ENCODE results near the gene DUSP16. TPM values are rescaled to one million over a fixed set of nuclear protein-coding genes. Genes with fewer than 3 reads are reported as not detected.
"Not testable (repeated sequence)": the region's sequence is repeated elsewhere in the genome, so short reads cannot be mapped to it uniquely, and the experiment has no call there.

The DUSP16 gene
- total RNA-seq, 5 donors from 2014 or later (not counting 1 experiment from before 2014, with no cell fraction given), result 44.6 to 72.3 (median 61.0) TPM

GRCh38 chr12:12476857-12477531 lies 85.7 kb downstream of the DUSP16 start:
- H3K9me3 ChIP-seq, result no peaks in the 10 kb centered on the region
- peaks cover 54% of the 10 kb centered on the region for H3K36me3 Mint-ChIP-seq
- H3K4me1 Mint-ChIP-seq, result peaks cover 36 to 81% (median 72%) of the 10 kb centered on the region in 3 donors
- no peaks in the 10 kb centered on the region for H3K27me3 ChIP-seq (replicated peaks in 1 of 2; ENCODE audit: control insufficient read depth in 2 of 2, extremely low read depth in 1 of 2, insufficient read depth in 2 of 2, low read length in 1 of 2)
- ATAC-seq (replicated peaks in 1 of 4) (no peak), DNase-seq (no peak)
- H3K27me3 Mint-ChIP-seq, result no peaks in the 10 kb centered on the region
- no peak overlapping the region for H3K4me3 ChIP-seq (ENCODE audit: control insufficient read depth in 1 of 2, extremely low read depth in 1 of 2, low read length in 1 of 2)
- 95% methylated on average over 21 of the region's 21 CpGs for WGBS (ENCODE audit: insufficient coverage)
- H3K9me3 Mint-ChIP-seq, result no peaks in the 10 kb centered on the region
- ChIA-PET POLR2A (interaction anchor here (0.6 to 2.7 kb wide), 6 partner anchors 10 to 241 kb away, joined by 3 to 15 read pairs (median 4); no protein-coding TSS in a partner anchor), CTCF (interaction anchor here (0.5 to 3.1 kb wide), 8 partner anchors 11 to 144 kb away, joined by 3 to 15 read pairs (median 5); no protein-coding TSS in a partner anchor)
- peaks cover 9 to 36% of the 10 kb centered on the region in 2 experiments for H3K4me1 ChIP-seq (ENCODE audit: control insufficient read depth in 1 of 2, extremely low read depth in 1 of 2, insufficient read depth in 2 of 2, low read length in 2 of 2)
- peaks cover 6 to 51% of the 10 kb centered on the region in 2 donors for H3K36me3 ChIP-seq (ENCODE audit: control insufficient read depth in 2 of 2, extremely low read depth in 1 of 2, insufficient read depth in 1 of 2, low read length in 1 of 2)
- H3K27ac Mint-ChIP-seq, result peak overlapping the region; percentile 90 to 96
- H3K27ac ChIP-seq (ENCODE audit: low read length), result no peak overlapping the region
- H3K4me3 Mint-ChIP-seq, result no peak overlapping the region

GRCh38 chr12:12474931-12475795 lies 87.5 kb downstream of the DUSP16 start:
- Histone ChIP-seq H3K4me3 (ENCODE audit: control insufficient read depth in 1 of 2, extremely low read depth in 1 of 2, low read length in 1 of 2) (peak overlapping the region in 1 of 2 donors; percentile 25), H3K27me3 (replicated peaks in 1 of 2; ENCODE audit: control insufficient read depth in 2 of 2, extremely low read depth in 1 of 2, insufficient read depth in 2 of 2, low read length in 1 of 2) (no peaks in the 10 kb centered on the region), H3K36me3 (ENCODE audit: control insufficient read depth in 2 of 2, extremely low read depth in 1 of 2, insufficient read depth in 1 of 2, low read length in 1 of 2) (peaks cover 6 to 43% of the 10 kb centered on the region in 2 donors), H3K9me3 (no peaks in the 10 kb centered on the region), H3K27ac (ENCODE audit: low read length) (peak overlapping the region; percentile 84), H3K4me1 (ENCODE audit: control insufficient read depth in 1 of 2, extremely low read depth in 1 of 2, insufficient read depth in 2 of 2, low read length in 2 of 2) (peaks cover 2 to 27% of the 10 kb centered on the region in 2 experiments)
- DNase-seq (peak in 32 of 35 experiments; percentile 22 to 75 (median 50)), ATAC-seq (replicated peaks in 1 of 4) (peak; percentile 68 to 82 (median 80))
- peaks cover 37 to 82% (median 75%) of the 10 kb centered on the region in 3 donors for H3K4me1 Mint-ChIP-seq
- H3K36me3 Mint-ChIP-seq, result peaks cover 70% of the 10 kb centered on the region
- POLR2A ChIA-PET, result interaction anchor here (0.6 to 2.7 kb wide), 13 partner anchors 9 to 250 kb away, joined by 3 to 23 read pairs (median 5); partner anchors contain the start of gene DUSP16 (in 1 of the 2)
- peak overlapping the region; percentile 93 to 96 for H3K27ac Mint-ChIP-seq
- H3K9me3 Mint-ChIP-seq, result no peaks in the 10 kb centered on the region
- CTCF ChIA-PET, result interaction anchor here (0.6 to 3.1 kb wide), 12 partner anchors 9 to 394 kb away, joined by 3 to 19 read pairs (median 4); no protein-coding TSS in a partner anchor
- no peaks in the 10 kb centered on the region for H3K27me3 Mint-ChIP-seq
- peak overlapping the region; percentile 22 to 53 (median 44) for H3K4me3 Mint-ChIP-seq
- no CpG with 5 or more reads among the region's 15 CpGs for WGBS (ENCODE audit: insufficient coverage)

GRCh38 chr12:12474471-12474928 lies 88.2 kb downstream of the DUSP16 start:
- H3K36me3 Mint-ChIP-seq, result peaks cover 68% of the 10 kb centered on the region
- Histone ChIP-seq H3K4me3 (ENCODE audit: control insufficient read depth in 1 of 2, extremely low read depth in 1 of 2, low read length in 1 of 2) (peak overlapping the region in 1 of 2 donors; percentile 25), H3K27ac (ENCODE audit: low read length) (peak overlapping the region; percentile 84)

GRCh38 chr12:12473223-12473622 lies 89.4 kb downstream of the DUSP16 start:
- Mint-ChIP-seq H3K4me1 (peaks cover 50 to 81% (median 71%) of the 10 kb centered on the region in 3 donors), H3K4me3 (no peak overlapping the region), H3K27ac (peak overlapping the region; percentile 93 to 96), H3K36me3 (peaks cover 66% of the 10 kb centered on the region), H3K27me3 (no peaks in the 10 kb centered on the region), H3K9me3 (no peaks in the 10 kb centered on the region)
- DNase-seq (no peak), ATAC-seq (replicated peaks in 1 of 4) (no peak)
- ChIA-PET CTCF (interaction anchor here in 1 of 2 donors (1.4 to 2.1 kb wide), 2 partner anchors 89 to 264 kb away, joined by 4 to 7 read pairs; no protein-coding TSS in a partner anchor), POLR2A (interaction anchor here (0.6 to 1.9 kb wide), 4 partner anchors 9 to 94 kb away, joined by 5 to 8 read pairs (median 6); no protein-coding TSS in a partner anchor)
- Histone ChIP-seq H3K4me3 (ENCODE audit: control insufficient read depth in 1 of 2, extremely low read depth in 1 of 2, low read length in 1 of 2) (no peak overlapping the region), H3K36me3 (ENCODE audit: control insufficient read depth in 2 of 2, extremely low read depth in 1 of 2, insufficient read depth in 1 of 2, low read length in 1 of 2) (peaks cover 6 to 30% of the 10 kb centered on the region in 2 donors), H3K27ac (ENCODE audit: low read length) (peak overlapping the region; percentile 84), H3K27me3 (replicated peaks in 1 of 2; ENCODE audit: control insufficient read depth in 2 of 2, extremely low read depth in 1 of 2, insufficient read depth in 2 of 2, low read length in 1 of 2) (no peaks in the 10 kb centered on the region), H3K9me3 (no peaks in the 10 kb centered on the region), H3K4me1 (ENCODE audit: control insufficient read depth in 1 of 2, extremely low read depth in 1 of 2, insufficient read depth in 2 of 2, low read length in 2 of 2) (peaks cover 4 to 38% of the 10 kb centered on the region in 2 experiments)
- WGBS (ENCODE audit: insufficient coverage), result 100% methylated on average over 1 of the region's 4 CpGs

More at GRCh38 chr12:12474471-12474928, 88.2 kb downstream of the DUSP16 start:
- ChIA-PET CTCF (interaction anchor here (0.5 to 3.1 kb wide), 8 partner anchors 8 to 262 kb away, joined by 3 to 19 read pairs (median 8); no protein-coding TSS in a partner anchor), POLR2A (interaction anchor here (0.6 to 2.7 kb wide), 12 partner anchors 8 to 294 kb away, joined by 3 to 23 read pairs (median 4); partner anchors contain the start of gene DUSP16 (in 1 of the 2))
- peak in 6 of 35 experiments; percentile 14 to 32 (median 22) for DNase-seq
- 53% methylated on average over 6 of the region's 8 CpGs for WGBS (ENCODE audit: insufficient coverage)
- no peaks in the 10 kb centered on the region for H3K9me3 ChIP-seq
- ATAC-seq (replicated peaks in 1 of 4), result peak; percentile 16 to 60 (median 45)
- Mint-ChIP-seq H3K9me3 (no peaks in the 10 kb centered on the region), H3K27ac (peak overlapping the region; percentile 93 to 96), H3K27me3 (no peaks in the 10 kb centered on the region), H3K4me3 (peak overlapping the region; percentile 22 to 53 (median 44)), H3K4me1 (peaks cover 41 to 80% (median 71%) of the 10 kb centered on the region in 3 donors)
- peaks cover 2 to 27% of the 10 kb centered on the region in 2 experiments for H3K4me1 ChIP-seq (ENCODE audit: control insufficient read depth in 1 of 2, extremely low read depth in 1 of 2, insufficient read depth in 2 of 2, low read length in 2 of 2)
- H3K36me3 ChIP-seq (ENCODE audit: control insufficient read depth in 2 of 2, extremely low read depth in 1 of 2, insufficient read depth in 1 of 2, low read length in 1 of 2), result peaks cover 6 to 37% of the 10 kb centered on the region in 2 donors
- H3K27me3 ChIP-seq (replicated peaks in 1 of 2; ENCODE audit: control insufficient read depth in 2 of 2, extremely low read depth in 1 of 2, insufficient read depth in 2 of 2, low read length in 1 of 2), result no peaks in the 10 kb centered on the region

GRCh38 chr12:12471982-12472961 lies 90.4 kb downstream of the DUSP16 start:
- H3K4me1 Mint-ChIP-seq, result peaks cover 59 to 83% (median 76%) of the 10 kb centered on the region in 3 donors
- H3K27ac Mint-ChIP-seq, result peak overlapping the region; percentile 55 to 83
- H3K27me3 Mint-ChIP-seq; H3K9me3 ChIP-seq; H3K4me3 Mint-ChIP-seq; CTCF ChIA-PET; ATAC-seq (replicated peaks in 1 of 4); DNase-seq; H3K9me3 Mint-ChIP-seq; H3K27me3 ChIP-seq (replicated peaks in 1 of 2; ENCODE audit: control insufficient read depth in 2 of 2, extremely low read depth in 1 of 2, insufficient read depth in 2 of 2, low read length in 1 of 2); H3K4me3 ChIP-seq (ENCODE audit: control insufficient read depth in 1 of 2, extremely low read depth in 1 of 2, low read length in 1 of 2): not testable (repeated sequence)
- H3K27ac ChIP-seq (ENCODE audit: low read length), result peak overlapping the region; percentile 17
- peaks cover 4 to 24% of the 10 kb centered on the region in 2 donors for H3K36me3 ChIP-seq (ENCODE audit: control insufficient read depth in 2 of 2, extremely low read depth in 1 of 2, insufficient read depth in 1 of 2, low read length in 1 of 2)
- peaks cover 68% of the 10 kb centered on the region for H3K36me3 Mint-ChIP-seq
- 91% methylated on average over 17 of the region's 37 CpGs for WGBS (ENCODE audit: insufficient coverage)
- POLR2A ChIA-PET, result interaction anchor here (0.6 to 1.3 kb wide), 5 partner anchors 9 to 253 kb away, joined by 3 to 7 read pairs (median 3); no protein-coding TSS in a partner anchor
- peaks cover 12 to 48% of the 10 kb centered on the region in 2 experiments for H3K4me1 ChIP-seq (ENCODE audit: control insufficient read depth in 1 of 2, extremely low read depth in 1 of 2, insufficient read depth in 2 of 2, low read length in 2 of 2)
